Smooth muscle cell (in vitro differentiated cells): Measurements from ENCODE around the gene TIMM22. TPM values are rescaled to one million over a fixed set of nuclear protein-coding genes. Genes with fewer than 3 reads are reported as not detected.
"Not testable (repeated sequence)": the region's sequence is repeated elsewhere in the genome, so short reads cannot be mapped to it uniquely, and the experiment has no call there.

Experiments
- DNase-seq: peaks from one replicate; lab custom pipeline; 2025; ENCODE audit not compliant: unreplicated experiment; lab: John Stamatoyannopoulos, UW
- H2AFZ ChIP-seq: fragments of 200-600 bp; sonication (generic); 2 replicates; pipeline ENCODE4 v1.6.0; 2016; ENCODE audit warnings: antibody characterized with exemption, low read depth, mild to moderate bottlenecking
- H3F3A ChIP-seq: fragments of 200-600 bp; sonication (generic); 2 replicates; pipeline ENCODE4 v1.6.0; 2017; ENCODE audit warnings: antibody characterized with exemption, low read depth
- H3K27ac ChIP-seq: fragments of 200-600 bp; sonication (generic); 2 replicates; pipeline ENCODE4 v1.5.1; 2016; ENCODE audit warnings: low read depth, mild to moderate bottlenecking
- H3K27me3 ChIP-seq: fragments of 200-600 bp; sonication (generic); 2 replicates; pipeline ENCODE4 v1.6.1; 2016; ENCODE audit warnings: low read depth, mild to moderate bottlenecking
- H3K36me3 ChIP-seq: fragments of 200-600 bp; sonication (generic); 2 replicates; pipeline ENCODE4 v1.5.1; 2016; ENCODE audit warnings: low read depth
- H3K4me1 ChIP-seq: fragments of 200-600 bp; sonication (generic); 2 replicates; pipeline ENCODE4 v1.5.1; 2016; ENCODE audit warnings: low read depth
- H3K4me2 ChIP-seq: fragments of 200-600 bp; sonication (generic); 2 replicates; pipeline ENCODE4 v1.6.0; 2016; ENCODE audit warnings: mild to moderate bottlenecking
- H3K4me3 ChIP-seq: fragments of 200-600 bp; sonication (generic); 2 replicates; pipeline ENCODE4 v1.5.1; 2016; ENCODE audit warnings: mild to moderate bottlenecking
- H3K79me2 ChIP-seq: fragments of 200-600 bp; sonication (generic); 2 replicates; pipeline ENCODE4 v1.6.0; 2016; ENCODE audit warnings: low read depth, mild to moderate bottlenecking
- H3K9ac ChIP-seq: fragments of 200-600 bp; sonication (generic); 2 replicates; pipeline ENCODE4 v1.6.0; 2016; ENCODE audit warnings: low read depth
- H3K9me3 ChIP-seq: fragments of 200-600 bp; sonication (generic); replicated peaks from 2 replicates; pipeline ENCODE4 v1.5.1; 2016; ENCODE audit warnings: low read depth
- H4K20me1 ChIP-seq: fragments of 200-600 bp; sonication (generic); 2 replicates; pipeline ENCODE4 v1.6.0; 2016; ENCODE audit warnings: low read depth
- WGBS: methylation state at CpG from one replicate; pipeline ENCODE4 v1.1.7; 2016; ENCODE audit warnings: low lambda C conversion rate; 5-methylcytosine and 5-hydroxymethylcytosine counted together
- polyA plus RNA-seq: library from polyadenylated mRNA; unstranded; fragments of >200 nt; fragmentation: Nextera tagmentation; extraction: Ambion mirVana; gene quantifications from 2 replicates; pipeline ENCODE4 v1.2.1, GENCODE V29; 2016
- total RNA-seq: library from RNA; depleted of rRNA; stranded (reverse); fragments of >200 nt; gene quantifications from 2 replicates; pipeline ENCODE4 v1.2.3, GENCODE V29; 2014
- TF ChIP-seq, protein P1 (sequence below): fragments of 200-600 bp; sonication (generic); IDR thresholded peaks from 2 replicates; pipeline ENCODE4 v1.5.1; 2017; ENCODE audit warnings: borderline replicate concordance, mild to moderate bottlenecking, antibody characterized with exemption; ENCODE audit not compliant: insufficient read depth, poor library complexity, severe bottlenecking

The TIMM22 gene
- total and polyA plus RNA-seq, 2 experiments from 2014 or later: 13.7 to 24.0 TPM

DNA sequence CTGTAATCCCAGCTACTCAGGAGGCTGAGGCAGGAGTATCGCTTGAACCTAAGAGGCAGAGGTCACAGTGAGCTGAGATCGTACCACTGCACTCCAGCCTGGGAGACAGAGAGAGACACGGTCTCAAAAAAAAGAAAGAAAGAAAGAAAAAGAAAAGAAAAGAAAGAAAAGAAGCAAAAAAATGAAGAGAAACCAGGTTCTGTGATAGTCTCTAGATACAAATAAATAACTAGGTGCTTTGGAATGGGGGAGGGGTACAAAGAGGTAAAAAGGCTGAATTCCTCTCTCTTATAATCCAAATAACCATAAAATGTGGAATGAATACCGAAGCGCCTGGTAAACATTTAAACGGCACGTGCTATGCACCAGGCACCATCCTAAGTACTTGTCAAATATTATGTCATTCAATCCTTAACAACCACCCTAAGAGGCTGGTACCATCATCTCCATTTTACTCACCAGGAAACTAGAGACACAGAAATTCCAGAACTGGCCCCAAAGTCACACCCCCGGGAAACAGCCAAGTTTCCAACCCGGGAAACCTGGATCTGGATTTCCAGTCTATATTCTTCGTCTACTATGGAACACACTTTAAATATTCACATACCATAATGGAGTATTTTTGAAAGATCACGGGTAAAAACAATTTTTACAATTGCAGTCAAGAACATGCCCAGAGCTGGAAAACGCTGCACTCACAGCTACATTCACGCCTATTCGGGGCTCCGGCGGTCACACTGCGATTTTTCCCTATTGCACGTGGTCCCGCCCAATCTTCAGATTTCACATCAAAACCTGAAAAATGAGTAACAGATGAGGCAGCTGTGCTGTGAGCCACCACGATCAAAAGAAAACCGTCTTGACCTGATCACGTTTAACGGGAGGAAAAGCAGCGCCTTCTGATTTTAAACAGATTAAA, 27.9 kb upstream of the TIMM22 start:
- H3F3A ChIP-seq: peaks cover 36% of the 10 kb centered on the region
- no peaks in the 10 kb centered on the region for H3K27me3 ChIP-seq
- H3K27ac ChIP-seq: peak overlapping the region; percentile 74
- H3K4me1 ChIP-seq: peaks cover 30% of the 10 kb centered on the region
- H4K20me1 ChIP-seq: peaks cover 92% of the 10 kb centered on the region
- peak overlapping the region; percentile 79 for H3K4me2 ChIP-seq
- peak overlapping the region; percentile 34 for H3K4me3 ChIP-seq
- H3K79me2 ChIP-seq: peaks cover 86% of the 10 kb centered on the region
- H3K9me3 ChIP-seq: no peaks in the 10 kb centered on the region
- no peak for DNase-seq
- WGBS: 84% methylated on average over 24 of the region's 24 CpGs
- TF ChIP-seq, protein P1, sequence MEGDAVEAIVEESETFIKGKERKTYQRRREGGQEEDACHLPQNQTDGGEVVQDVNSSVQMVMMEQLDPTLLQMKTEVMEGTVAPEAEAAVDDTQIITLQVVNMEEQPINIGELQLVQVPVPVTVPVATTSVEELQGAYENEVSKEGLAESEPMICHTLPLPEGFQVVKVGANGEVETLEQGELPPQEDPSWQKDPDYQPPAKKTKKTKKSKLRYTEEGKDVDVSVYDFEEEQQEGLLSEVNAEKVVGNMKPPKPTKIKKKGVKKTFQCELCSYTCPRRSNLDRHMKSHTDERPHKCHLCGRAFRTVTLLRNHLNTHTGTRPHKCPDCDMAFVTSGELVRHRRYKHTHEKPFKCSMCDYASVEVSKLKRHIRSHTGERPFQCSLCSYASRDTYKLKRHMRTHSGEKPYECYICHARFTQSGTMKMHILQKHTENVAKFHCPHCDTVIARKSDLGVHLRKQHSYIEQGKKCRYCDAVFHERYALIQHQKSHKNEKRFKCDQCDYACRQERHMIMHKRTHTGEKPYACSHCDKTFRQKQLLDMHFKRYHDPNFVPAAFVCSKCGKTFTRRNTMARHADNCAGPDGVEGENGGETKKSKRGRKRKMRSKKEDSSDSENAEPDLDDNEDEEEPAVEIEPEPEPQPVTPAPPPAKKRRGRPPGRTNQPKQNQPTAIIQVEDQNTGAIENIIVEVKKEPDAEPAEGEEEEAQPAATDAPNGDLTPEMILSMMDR: no peak
- H2AFZ ChIP-seq: no peak overlapping the region
- H3K9ac ChIP-seq: peak overlapping the region; percentile 67
- H3K36me3 ChIP-seq: no peaks in the 10 kb centered on the region

DNA sequence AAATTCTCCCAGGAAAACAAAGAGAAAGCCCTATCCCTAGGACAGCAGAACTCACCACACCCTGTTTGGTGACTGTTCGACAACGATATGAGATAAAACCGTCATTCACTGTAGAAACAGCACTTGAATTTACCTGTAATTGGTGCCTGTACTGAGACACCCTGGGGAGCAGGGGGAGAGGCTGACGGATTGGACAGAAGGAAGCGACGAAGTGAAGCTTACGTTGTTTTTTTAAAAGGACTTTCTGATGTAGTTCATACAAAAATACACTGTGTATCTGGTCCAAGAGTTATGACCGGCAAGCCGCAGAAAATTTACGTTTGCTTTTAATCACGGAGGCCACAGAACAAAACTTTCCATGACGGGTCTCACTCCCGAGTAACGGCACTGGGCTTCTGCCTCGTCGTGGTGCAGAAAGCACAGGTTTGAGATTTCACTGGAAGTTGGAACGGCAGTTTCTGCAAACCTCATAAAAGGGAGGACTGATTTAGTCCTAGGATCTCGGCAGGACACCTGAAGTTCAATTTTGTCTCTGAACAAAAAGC, 27.0 kb upstream of the TIMM22 start:
- peak overlapping the region; percentile 67 for H3K9ac ChIP-seq
- peak overlapping the region; percentile 79 for H3K4me2 ChIP-seq
- peaks cover 89% of the 10 kb centered on the region for H3K79me2 ChIP-seq
- peak overlapping the region; percentile 74 for H3K27ac ChIP-seq
- no peak overlapping the region for H2AFZ ChIP-seq
- TF ChIP-seq, protein P1: no peak
- no peaks in the 10 kb centered on the region for H3K36me3 ChIP-seq
- H3K9me3 ChIP-seq: no peaks in the 10 kb centered on the region
- peaks cover 91% of the 10 kb centered on the region for H4K20me1 ChIP-seq
- WGBS: 24% methylated on average over 18 of the region's 18 CpGs
- peaks cover 23% of the 10 kb centered on the region for H3K4me1 ChIP-seq
- peaks cover 31% of the 10 kb centered on the region for H3F3A ChIP-seq
- H3K4me3 ChIP-seq: peak overlapping the region; percentile 34
- DNase-seq: no peak
- H3K27me3 ChIP-seq: no peaks in the 10 kb centered on the region

DNA sequence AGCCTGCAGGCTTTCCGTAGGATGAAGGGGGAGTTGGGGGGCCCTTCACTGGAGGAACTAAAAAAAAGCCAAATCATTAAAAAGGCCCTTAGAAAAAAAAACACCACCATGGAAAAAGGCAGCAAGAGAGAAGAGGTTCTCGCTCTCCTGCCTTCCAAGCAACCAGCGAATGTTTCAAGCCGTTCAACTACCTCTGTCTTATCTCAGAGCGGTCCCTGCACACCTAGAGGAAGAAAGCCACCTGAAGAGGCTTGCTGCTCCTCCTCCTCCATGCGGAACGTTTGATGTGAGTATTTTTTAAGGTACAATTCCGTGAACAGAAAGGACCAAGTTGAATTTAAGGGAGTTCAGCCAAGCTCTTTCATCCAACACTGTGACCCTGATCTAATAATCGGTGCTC, 26.6 kb upstream of the TIMM22 start:
- Histone ChIP-seq H3K79me2 (peaks cover 94% of the 10 kb centered on the region), H3K27ac (peak overlapping the region; percentile 74), H3K27me3 (no peaks in the 10 kb centered on the region), H3K9me3 (no peaks in the 10 kb centered on the region), H3K36me3 (no peaks in the 10 kb centered on the region), H3K4me2 (peak overlapping the region; percentile 79), H3F3A (peaks cover 26% of the 10 kb centered on the region), H3K4me3 (peak overlapping the region; percentile 34), H4K20me1 (peaks cover 91% of the 10 kb centered on the region), H3K4me1 (peaks cover 21% of the 10 kb centered on the region), H3K9ac (peak overlapping the region; percentile 67), H2AFZ (no peak overlapping the region)
- TF ChIP-seq, protein P1: no peak
- no peak for DNase-seq
- 76% methylated on average over 9 of the region's 9 CpGs for WGBS

DNA sequence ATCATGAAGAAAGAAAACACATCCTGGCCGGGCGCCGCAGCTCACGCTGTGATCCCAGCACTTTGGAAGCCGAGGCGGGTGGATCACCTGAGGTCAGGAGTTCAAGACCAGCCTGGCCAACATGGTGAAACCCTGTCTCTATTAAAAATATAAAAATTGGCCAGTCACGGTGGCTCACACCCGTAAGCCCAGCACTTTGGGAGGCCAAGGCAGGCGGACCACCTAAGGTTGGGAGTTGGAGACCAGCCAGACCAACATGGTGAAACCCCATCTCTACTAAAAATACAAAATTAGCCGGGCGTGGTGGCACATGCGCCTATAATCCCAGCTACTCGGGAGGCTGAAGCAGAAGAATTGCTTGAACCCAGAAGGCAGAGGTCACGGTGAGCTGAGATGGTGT, 25.1 kb upstream of the TIMM22 start:
- not testable (repeated sequence) for H3K9ac ChIP-seq, H3K36me3 ChIP-seq
- H3K79me2 ChIP-seq: peaks cover 100% of the 10 kb centered on the region

More for the DNA sequence above, 25.1 kb upstream of the TIMM22 start:
- H3K27ac ChIP-seq: peak overlapping the region; percentile 69
- H4K20me1 ChIP-seq: peaks cover 92% of the 10 kb centered on the region
- H3K4me1 ChIP-seq: peaks cover 33% of the 10 kb centered on the region
- not testable (repeated sequence) for H2AFZ ChIP-seq, H3K4me3 ChIP-seq, H3K9me3 ChIP-seq, DNase-seq, H3K27me3 ChIP-seq, H3K4me2 ChIP-seq
- peaks cover 29% of the 10 kb centered on the region for H3F3A ChIP-seq
- 98% methylated on average over 14 of the region's 14 CpGs for WGBS
